HEK293T (cell line): ENCODE measurements around the gene PACS2.

Experiments used
- ARNT ChIP-seq: fragments of 450-650 bp; IDR thresholded peaks from 2 replicates; pipeline ENCODE4 v1.6.1; 2017; ENCODE audit warnings: mild to moderate bottlenecking
- BHLHE40 ChIP-seq: fragments of 450-650 bp; IDR thresholded peaks from 2 replicates; pipeline ENCODE4 v1.6.1; 2016; ENCODE audit warnings: mild to moderate bottlenecking, moderate library complexity, borderline replicate concordance
- FOXK2 ChIP-seq: fragments of 450-650 bp; IDR thresholded peaks from 2 replicates; pipeline ENCODE4 v1.6.1; 2016; ENCODE audit warnings: mild to moderate bottlenecking
- FOXM1 ChIP-seq: fragments of 450-650 bp; IDR thresholded peaks from 2 replicates; pipeline ENCODE4 v1.6.1; 2017; ENCODE audit warnings: mild to moderate bottlenecking, borderline replicate concordance
- HDGF ChIP-seq: fragments of 450-650 bp; IDR thresholded peaks from 2 replicates; pipeline ENCODE4 v1.6.1; 2017; ENCODE audit warnings: antibody characterized with exemption, borderline replicate concordance
- L3MBTL2 ChIP-seq: fragments of 450-650 bp; conservative IDR thresholded peaks from 2 replicates; pipeline ENCODE4 v1.6.1; 2016; ENCODE audit warnings: mild to moderate bottlenecking
- NFRKB ChIP-seq: fragments of 450-650 bp; IDR thresholded peaks from 2 replicates; pipeline ENCODE4 v1.6.1; 2016; ENCODE audit warnings: mild to moderate bottlenecking, moderate library complexity
- SP1 ChIP-seq: fragments of 450-650 bp; IDR thresholded peaks from 2 replicates; pipeline ENCODE4 v1.6.1; 2017
- TARDBP ChIP-seq: fragments of 450-650 bp; IDR thresholded peaks from 2 replicates; pipeline ENCODE4 v1.6.1; 2016

GRCh38 chr14:105316577-105316941 lies 2.0 kb downstream of the PACS2 start:
- TF ChIP-seq NFRKB (no peak), BHLHE40 (no peak), ARNT (no peak), L3MBTL2 (no peak), TARDBP (no peak), SP1 (no peak), FOXM1 (no peak), FOXK2 (no peak), HDGF (no peak)
